Epithelial cell of esophagus (primary cell): ENCODE data around the gene EFCAB13.

Source experiments
- DNase-seq: peaks from one replicate; pipeline ENCODE4 v3.0.0; 2010; ENCODE audit warnings: low read depth
- H3K4me3 ChIP-seq: 2 replicates; pipeline ENCODE4 v1.5.1; 2011; ENCODE audit warnings: mild to moderate bottlenecking, low read length, control low read depth
- TF ChIP-seq, protein P1 (sequence below): IDR thresholded peaks from 2 replicates; pipeline ENCODE4 v1.5.1; 2011; ENCODE audit warnings: low read depth, mild to moderate bottlenecking, low read length, control low read depth, inconsistent platforms; ENCODE audit not compliant: insufficient read depth; ENCODE audit errors: missing control alignments

Gene EFCAB13

GRCh38 chr17:47277921-47278320 is 45.8 kb upstream of the EFCAB13 start:
- DNase-seq: no peak
- H3K4me3 ChIP-seq: no peak overlapping the region
- TF ChIP-seq, protein P1, sequence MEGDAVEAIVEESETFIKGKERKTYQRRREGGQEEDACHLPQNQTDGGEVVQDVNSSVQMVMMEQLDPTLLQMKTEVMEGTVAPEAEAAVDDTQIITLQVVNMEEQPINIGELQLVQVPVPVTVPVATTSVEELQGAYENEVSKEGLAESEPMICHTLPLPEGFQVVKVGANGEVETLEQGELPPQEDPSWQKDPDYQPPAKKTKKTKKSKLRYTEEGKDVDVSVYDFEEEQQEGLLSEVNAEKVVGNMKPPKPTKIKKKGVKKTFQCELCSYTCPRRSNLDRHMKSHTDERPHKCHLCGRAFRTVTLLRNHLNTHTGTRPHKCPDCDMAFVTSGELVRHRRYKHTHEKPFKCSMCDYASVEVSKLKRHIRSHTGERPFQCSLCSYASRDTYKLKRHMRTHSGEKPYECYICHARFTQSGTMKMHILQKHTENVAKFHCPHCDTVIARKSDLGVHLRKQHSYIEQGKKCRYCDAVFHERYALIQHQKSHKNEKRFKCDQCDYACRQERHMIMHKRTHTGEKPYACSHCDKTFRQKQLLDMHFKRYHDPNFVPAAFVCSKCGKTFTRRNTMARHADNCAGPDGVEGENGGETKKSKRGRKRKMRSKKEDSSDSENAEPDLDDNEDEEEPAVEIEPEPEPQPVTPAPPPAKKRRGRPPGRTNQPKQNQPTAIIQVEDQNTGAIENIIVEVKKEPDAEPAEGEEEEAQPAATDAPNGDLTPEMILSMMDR: no peak

DNA sequence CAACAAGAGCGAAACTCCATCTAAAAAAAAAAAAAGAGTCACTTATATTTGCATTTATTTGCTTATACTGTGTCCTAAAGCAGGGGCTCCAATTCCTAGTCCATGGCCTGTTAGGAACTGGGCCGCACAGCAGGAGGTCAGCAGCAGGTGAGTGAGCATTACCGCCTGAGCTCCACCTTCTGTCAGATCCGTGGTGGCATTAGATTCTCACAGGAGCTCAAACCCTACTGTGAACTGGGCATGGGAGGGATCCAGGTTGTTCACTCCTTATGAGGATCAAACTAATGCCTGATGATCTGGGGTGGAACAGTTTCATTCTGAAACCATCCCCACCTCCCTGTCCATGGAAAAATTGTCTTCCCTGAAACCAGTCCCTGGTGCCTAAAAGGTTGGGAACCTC is 45.2 kb upstream of the EFCAB13 start:
- no peak for DNase-seq
- TF ChIP-seq, protein P1: no peak
- H3K4me3 ChIP-seq: no peak overlapping the region

DNA sequence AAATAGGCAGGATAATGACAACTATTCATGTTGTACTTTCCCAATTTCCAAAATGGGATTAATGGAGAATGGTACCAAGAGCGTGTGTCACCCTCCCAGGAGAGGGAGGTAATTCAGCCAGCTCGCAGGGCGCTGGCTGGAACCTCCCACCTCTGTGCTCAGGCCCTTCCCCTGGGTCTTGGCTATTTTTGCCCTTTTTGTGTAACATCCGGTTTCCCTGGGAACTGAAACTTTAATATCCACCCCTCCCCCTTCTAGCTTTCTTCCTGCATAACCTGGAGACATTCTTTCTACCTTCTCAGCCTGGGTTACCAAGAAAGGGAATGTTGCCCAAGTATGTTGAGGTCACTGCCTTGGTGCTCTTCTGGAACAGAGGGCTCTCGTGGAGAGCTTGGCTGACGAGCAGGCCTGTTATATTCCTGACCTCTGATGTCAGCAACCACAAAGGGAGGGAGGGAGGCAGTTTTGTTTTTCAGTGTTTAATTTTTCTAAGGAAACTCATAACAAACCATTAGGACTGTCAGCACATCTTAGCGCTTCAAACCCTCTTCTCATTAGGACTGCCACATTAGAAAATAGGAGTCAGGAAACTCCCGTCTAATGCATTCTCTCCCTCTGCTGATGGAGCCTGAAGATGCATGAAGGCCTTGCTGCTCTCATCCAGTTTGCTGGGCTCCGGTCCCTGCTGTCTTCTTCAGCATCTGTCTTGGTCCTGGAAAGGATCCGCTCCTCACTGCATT is 44.5 kb upstream of the EFCAB13 start:
- peak; percentile 59 for DNase-seq
- TF ChIP-seq, protein P1: no peak
- no peak overlapping the region for H3K4me3 ChIP-seq

- no peak for DNase-seq
- TF ChIP-seq, protein P1: no peak
- H3K4me3 ChIP-seq: no peak overlapping the region
Measured at GRCh38 chr17:47280072-47280811, 43.5 kb upstream of the EFCAB13 start.

DNA sequence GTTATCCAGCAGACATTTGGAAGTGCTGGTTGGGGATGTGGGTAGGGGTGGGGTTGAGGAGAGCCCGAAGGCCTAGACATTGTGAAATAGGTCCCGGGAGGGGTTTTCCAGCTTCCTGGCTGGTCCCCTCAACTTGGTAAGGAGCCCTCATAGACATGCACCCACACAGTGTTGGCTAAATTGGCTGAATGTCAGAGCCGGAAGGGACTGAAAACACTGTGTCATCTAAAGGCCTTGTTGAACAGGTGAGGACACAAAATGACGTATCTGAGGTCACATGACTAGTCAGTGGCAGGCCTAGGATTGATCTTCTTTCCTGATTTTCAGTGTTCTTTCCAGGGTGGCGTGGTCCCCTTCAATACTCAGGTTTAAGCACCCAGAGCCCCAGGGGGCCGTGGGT is 42.5 kb upstream of the EFCAB13 start:
- no peak overlapping the region for H3K4me3 ChIP-seq
- DNase-seq: no peak
- TF ChIP-seq, protein P1: no peak

GRCh38 chr17:47285003-47285402 is 38.8 kb upstream of the EFCAB13 start:
- TF ChIP-seq, protein P1: no peak
- no peak overlapping the region for H3K4me3 ChIP-seq
- DNase-seq: no peak
